ENCODE results near the gene GMDS.

Gene GMDS

DNA sequence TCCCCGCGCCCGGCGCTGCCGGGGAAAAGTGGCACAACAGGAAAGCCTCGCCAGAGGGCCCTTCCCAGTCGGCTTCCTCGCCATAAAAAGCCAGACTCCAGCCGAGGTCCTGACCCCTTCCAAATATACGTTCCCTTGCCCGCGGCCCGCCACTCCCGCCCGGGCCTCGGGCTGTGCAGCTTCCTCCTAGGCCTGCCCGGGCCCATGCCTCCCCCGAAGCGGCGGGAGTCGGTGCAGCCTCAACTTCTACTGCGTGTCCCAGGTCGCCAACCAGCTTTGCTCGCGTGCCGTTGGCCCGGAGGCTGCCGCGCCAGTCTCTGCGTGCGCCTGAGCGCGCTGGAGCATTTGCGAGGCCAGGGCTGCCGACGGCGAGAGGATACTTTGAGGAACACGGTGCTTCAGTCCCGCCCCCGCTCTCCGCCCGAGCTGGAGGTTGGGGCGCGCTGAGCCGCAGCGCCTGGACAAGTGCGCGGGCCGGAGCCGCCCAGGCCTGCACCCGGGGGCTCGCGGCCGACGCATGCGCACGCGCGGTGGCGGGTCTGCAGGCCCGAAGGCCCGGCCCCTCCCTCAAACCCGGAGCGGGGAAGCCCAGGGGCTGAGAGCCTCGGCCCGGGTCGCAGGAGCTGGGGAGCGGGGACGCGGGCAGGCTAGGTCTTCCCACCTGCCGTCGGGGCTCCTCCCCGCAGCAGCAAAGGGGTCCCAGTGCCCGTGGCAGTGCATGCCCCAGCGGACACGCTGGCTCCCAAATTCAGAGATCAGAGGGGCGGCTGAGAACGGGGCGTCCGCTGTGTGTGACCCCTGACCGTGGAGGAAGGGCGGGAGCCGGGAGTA is 625.5 kb downstream of the GMDS start:
- H3K27ac ChIP-seq (ENCODE audit: low read length): no peak overlapping the region

DNA sequence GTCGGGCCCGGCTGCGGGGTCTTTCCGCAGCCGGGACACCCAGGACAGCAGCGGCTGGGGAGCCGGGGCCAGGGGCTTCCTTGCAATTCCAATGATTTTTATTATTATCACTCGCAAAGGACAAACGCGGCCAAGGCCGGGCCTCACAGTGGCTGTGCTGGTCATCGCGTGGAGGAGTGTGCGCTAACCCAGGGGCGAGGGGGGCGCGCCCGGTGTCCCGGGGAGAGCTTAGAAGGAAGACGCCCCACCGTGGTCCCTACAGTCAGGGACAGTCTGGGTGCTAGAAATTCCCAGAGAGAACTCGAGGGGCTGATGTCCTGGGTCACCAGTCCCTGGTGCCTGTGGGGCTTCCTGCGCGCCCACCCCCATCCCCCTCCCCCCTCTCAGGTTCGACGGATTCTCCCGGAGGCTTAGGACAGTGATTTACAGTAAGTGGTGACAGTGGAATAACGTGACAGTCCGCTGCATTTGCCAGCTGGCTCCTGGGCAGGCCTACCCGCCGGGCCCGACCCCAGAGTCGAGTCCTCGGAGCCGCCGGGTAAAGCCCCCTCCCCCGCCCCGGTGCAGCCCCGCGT is 626.2 kb downstream of the GMDS start:
- Histone ChIP-seq H2AFZ (ENCODE audit: low read length) (no peak overlapping the region), H3K79me2 (ENCODE audit: low read length) (no peaks in the 10 kb centered on the region), H3F3A (ENCODE audit: insufficient read depth, low read length) (no peaks in the 10 kb centered on the region), H3K9me2 (replicated peaks; ENCODE audit: insufficient read depth, low read length) (no peaks in the 10 kb centered on the region), H3K4me3 (ENCODE audit: low read length) (no peak overlapping the region), H3K9ac (ENCODE audit: low read length) (no peak overlapping the region), H3K9me3 (replicated peaks; ENCODE audit: insufficient read depth, low read length) (no peaks in the 10 kb centered on the region), H4K20me1 (ENCODE audit: insufficient read depth, low read length) (no peaks in the 10 kb centered on the region), H3K36me3 (replicated peaks; ENCODE audit: insufficient read depth, low read length) (no peaks in the 10 kb centered on the region), H3K4me2 (ENCODE audit: low read depth, low read length) (no peak overlapping the region), H3K27me3 (replicated peaks; ENCODE audit: insufficient read depth, low read length) (no peaks in the 10 kb centered on the region), H3K4me1 (ENCODE audit: low read length) (no peaks in the 10 kb centered on the region), H3K27ac (ENCODE audit: low read length) (no peak overlapping the region)
- DNase-seq: no peak
- TF ChIP-seq, protein P1, sequence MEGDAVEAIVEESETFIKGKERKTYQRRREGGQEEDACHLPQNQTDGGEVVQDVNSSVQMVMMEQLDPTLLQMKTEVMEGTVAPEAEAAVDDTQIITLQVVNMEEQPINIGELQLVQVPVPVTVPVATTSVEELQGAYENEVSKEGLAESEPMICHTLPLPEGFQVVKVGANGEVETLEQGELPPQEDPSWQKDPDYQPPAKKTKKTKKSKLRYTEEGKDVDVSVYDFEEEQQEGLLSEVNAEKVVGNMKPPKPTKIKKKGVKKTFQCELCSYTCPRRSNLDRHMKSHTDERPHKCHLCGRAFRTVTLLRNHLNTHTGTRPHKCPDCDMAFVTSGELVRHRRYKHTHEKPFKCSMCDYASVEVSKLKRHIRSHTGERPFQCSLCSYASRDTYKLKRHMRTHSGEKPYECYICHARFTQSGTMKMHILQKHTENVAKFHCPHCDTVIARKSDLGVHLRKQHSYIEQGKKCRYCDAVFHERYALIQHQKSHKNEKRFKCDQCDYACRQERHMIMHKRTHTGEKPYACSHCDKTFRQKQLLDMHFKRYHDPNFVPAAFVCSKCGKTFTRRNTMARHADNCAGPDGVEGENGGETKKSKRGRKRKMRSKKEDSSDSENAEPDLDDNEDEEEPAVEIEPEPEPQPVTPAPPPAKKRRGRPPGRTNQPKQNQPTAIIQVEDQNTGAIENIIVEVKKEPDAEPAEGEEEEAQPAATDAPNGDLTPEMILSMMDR (IDR thresholded peaks at IDR 0.05; ENCODE audit: low read length): no peak
- TF ChIP-seq EZH2phosphoT487 (IDR thresholded peaks at IDR 0.05; ENCODE audit: low read length) (no peak), EZH2 (optimal IDR thresholded peaks at IDR 0.05; ENCODE audit: low read depth, low read length) (no peak)

More for the DNA sequence above, 625.5 kb downstream of the GMDS start:
- no peaks in the 10 kb centered on the region for H4K20me1 ChIP-seq (ENCODE audit: insufficient read depth, low read length)
- no peak overlapping the region for H3K9ac ChIP-seq (ENCODE audit: low read length)
- no peaks in the 10 kb centered on the region for H3K27me3 ChIP-seq (replicated peaks; ENCODE audit: insufficient read depth, low read length)
- H3K79me2 ChIP-seq (ENCODE audit: low read length): no peaks in the 10 kb centered on the region
- no peak overlapping the region for H3K4me2 ChIP-seq (ENCODE audit: low read depth, low read length)
- H3K4me1 ChIP-seq (ENCODE audit: low read length): no peaks in the 10 kb centered on the region
- H3K9me2 ChIP-seq (replicated peaks; ENCODE audit: insufficient read depth, low read length): no peaks in the 10 kb centered on the region
- H3K9me3 ChIP-seq (replicated peaks; ENCODE audit: insufficient read depth, low read length): no peaks in the 10 kb centered on the region
- no peak overlapping the region for H3K4me3 ChIP-seq (ENCODE audit: low read length)
- H3F3A ChIP-seq (ENCODE audit: insufficient read depth, low read length): no peaks in the 10 kb centered on the region
- DNase-seq: no peak
- TF ChIP-seq EZH2 (optimal IDR thresholded peaks at IDR 0.05; ENCODE audit: low read depth, low read length) (no peak), EZH2phosphoT487 (IDR thresholded peaks at IDR 0.05; ENCODE audit: low read length) (no peak)
- TF ChIP-seq, protein P1 (IDR thresholded peaks at IDR 0.05; ENCODE audit: low read length): no peak
- H2AFZ ChIP-seq (ENCODE audit: low read length): no peak overlapping the region
- no peaks in the 10 kb centered on the region for H3K36me3 ChIP-seq (replicated peaks; ENCODE audit: insufficient read depth, low read length)

DNA sequence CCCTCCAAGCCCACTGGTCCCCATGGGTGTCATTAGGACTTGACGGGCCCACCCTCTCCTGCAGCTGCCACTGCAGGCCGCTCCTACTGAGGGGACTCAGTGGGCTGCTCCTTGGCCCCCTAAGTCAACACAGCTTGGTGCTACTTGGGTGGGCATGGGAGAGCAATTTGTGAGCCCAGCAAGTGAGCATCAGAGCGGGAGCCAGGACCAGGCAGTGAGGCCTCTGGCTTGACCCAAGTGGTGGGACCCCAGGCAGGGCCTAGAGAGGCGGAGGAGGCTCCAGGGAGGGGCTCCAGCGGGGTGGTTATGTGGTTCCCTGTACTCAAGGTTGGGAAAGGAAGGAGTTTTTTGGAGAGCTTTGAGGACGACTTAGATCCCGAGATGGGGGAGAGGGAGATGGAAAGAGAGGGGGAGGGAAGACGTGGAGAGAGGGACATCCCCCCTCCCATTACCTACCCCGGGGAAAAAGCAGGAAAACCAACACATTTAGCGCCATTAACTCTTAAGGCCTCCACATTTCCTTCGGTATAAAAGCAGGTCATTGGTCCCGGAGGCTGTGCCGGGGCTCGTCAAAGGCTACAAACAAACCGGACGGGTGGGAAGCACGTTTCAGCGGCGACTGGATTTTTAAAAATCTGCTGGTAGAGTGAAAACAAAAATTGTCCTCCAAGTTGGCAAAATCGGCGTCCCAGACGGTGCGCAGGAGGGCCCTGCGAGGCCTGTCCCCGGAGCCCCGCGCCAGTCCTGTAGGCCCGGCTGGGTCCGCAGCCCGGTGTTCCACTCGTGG is 626.9 kb downstream of the GMDS start:
- no peak overlapping the region for H3K4me2 ChIP-seq (ENCODE audit: low read depth, low read length)
- no peaks in the 10 kb centered on the region for H3K9me3 ChIP-seq (replicated peaks; ENCODE audit: insufficient read depth, low read length)
- no peaks in the 10 kb centered on the region for H4K20me1 ChIP-seq (ENCODE audit: insufficient read depth, low read length)
- no peaks in the 10 kb centered on the region for H3K79me2 ChIP-seq (ENCODE audit: low read length)
- H3K4me1 ChIP-seq (ENCODE audit: low read length): no peaks in the 10 kb centered on the region
- no peaks in the 10 kb centered on the region for H3F3A ChIP-seq (ENCODE audit: insufficient read depth, low read length)
- no peak overlapping the region for H3K9ac ChIP-seq (ENCODE audit: low read length)
- no peaks in the 10 kb centered on the region for H3K36me3 ChIP-seq (replicated peaks; ENCODE audit: insufficient read depth, low read length)
- TF ChIP-seq, protein P1 (IDR thresholded peaks at IDR 0.05; ENCODE audit: low read length): no peak
- TF ChIP-seq EZH2 (optimal IDR thresholded peaks at IDR 0.05; ENCODE audit: low read depth, low read length): no peak
- no peak for TF ChIP-seq EZH2phosphoT487 (IDR thresholded peaks at IDR 0.05; ENCODE audit: low read length)
- no peak overlapping the region for H3K4me3 ChIP-seq (ENCODE audit: low read length)
- H3K9me2 ChIP-seq (replicated peaks; ENCODE audit: insufficient read depth, low read length): no peaks in the 10 kb centered on the region
- no peak for DNase-seq
- H2AFZ ChIP-seq (ENCODE audit: low read length): no peak overlapping the region
- no peaks in the 10 kb centered on the region for H3K27me3 ChIP-seq (replicated peaks; ENCODE audit: insufficient read depth, low read length)
- H3K27ac ChIP-seq (ENCODE audit: low read length): no peak overlapping the region
